Measurements from ENCODE around the gene SNIP1. TPM values are rescaled to one million over a fixed set of nuclear protein-coding genes. Genes with fewer than 3 reads are reported as not detected.
"Not testable (repeated sequence)": the region's sequence is repeated elsewhere in the genome, so short reads cannot be mapped to it uniquely, and the experiment has no call there.

The SNIP1 gene, protein sequence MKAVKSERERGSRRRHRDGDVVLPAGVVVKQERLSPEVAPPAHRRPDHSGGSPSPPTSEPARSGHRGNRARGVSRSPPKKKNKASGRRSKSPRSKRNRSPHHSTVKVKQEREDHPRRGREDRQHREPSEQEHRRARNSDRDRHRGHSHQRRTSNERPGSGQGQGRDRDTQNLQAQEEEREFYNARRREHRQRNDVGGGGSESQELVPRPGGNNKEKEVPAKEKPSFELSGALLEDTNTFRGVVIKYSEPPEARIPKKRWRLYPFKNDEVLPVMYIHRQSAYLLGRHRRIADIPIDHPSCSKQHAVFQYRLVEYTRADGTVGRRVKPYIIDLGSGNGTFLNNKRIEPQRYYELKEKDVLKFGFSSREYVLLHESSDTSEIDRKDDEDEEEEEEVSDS
- total RNA-seq: 16.3 TPM

DNA sequence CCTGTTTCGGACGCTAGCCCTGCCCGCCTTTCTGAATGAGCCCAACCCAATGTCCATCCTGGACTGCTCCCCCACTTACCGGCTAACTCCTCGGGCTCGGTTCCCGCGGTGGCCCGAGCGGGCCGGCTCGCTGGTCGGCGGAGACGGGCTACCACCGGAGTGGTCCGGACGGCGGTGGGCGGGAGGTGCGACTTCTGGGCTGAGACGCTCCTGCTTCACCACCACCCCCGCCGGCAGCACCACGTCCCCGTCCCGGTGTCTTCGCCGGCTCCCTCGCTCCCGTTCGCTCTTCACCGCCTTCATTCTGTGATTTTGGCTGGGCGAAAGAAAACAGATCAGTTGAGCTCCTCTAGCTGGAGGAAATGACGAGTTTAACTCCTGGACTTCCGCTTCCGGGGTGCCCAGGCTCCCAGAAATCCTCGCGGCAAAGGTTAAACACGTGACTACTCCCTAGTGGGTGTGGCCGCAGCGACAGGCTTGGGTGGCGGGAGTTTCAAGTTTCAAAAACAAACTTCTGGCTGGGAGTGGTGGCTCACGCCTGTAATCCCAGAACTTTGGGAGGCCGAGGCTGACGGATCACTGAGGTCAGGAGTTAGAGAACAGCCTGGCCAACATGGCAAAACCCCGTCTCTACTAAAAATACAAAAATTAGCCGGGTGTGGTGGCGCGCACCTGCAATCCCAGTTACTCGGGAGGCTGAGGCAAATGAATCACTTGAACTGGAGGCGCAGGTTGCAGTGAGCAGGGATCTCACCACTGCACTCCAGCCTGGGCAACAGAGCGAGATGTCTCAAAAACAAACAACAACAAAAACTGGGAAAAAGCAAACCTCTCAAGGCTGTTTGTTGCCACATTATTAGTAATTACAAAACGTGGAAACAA, at the start of gene SNIP1:
TSS of gene SNIP1 (minus strand) at position 367 of the 882 bp plus-strand sequence. CDS start at position 303, 64 bp downstream.
- peak; percentile 96 for DNase-seq (ENCODE audit: low spot score)

DNA sequence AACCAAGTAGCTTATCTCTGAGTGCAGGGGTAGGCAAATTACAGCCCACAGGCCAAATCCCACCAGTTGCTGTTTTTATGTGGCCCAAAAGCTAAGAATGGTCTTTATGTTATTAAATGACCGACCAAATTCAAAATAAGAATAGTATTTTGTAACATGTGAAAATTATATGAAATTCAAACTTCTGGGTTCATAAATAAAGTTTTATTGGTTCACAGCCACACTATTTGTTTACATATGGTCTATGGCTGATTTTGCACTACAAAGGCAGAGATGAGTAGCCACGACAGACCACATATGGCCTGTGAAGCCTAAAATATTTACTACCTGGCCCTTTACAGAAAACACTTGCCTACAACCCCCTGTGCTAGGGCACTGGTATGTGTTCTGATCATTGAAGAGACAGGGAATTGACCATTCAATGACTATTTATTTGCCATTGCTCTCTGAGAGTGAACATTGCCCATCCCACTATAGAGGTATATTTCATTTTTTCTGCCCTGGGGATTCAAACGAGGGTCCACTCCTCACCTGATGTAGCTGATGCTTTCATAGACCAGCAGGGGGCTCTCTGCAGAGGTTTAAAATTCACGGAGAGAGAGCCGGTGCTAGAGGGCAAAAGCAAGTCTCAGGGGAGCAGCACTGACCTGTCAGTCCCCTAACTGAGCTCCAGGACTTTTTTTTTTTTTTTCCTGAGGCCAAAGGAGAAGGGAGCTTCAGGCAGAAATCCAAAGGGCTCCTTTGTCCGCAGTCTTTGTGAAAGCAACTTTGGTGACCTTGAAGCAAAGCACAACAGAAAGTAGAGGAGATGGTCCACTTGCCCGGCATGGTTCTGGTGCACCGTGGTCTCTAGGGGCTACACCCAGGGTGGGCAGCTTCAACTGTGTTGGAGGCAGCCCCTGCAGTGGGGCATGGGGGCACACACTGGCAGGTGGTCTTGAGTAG, 48.9 kb upstream of the SNIP1 start:
- peak; percentile 18 for DNase-seq (ENCODE audit: low spot score)

DNA sequence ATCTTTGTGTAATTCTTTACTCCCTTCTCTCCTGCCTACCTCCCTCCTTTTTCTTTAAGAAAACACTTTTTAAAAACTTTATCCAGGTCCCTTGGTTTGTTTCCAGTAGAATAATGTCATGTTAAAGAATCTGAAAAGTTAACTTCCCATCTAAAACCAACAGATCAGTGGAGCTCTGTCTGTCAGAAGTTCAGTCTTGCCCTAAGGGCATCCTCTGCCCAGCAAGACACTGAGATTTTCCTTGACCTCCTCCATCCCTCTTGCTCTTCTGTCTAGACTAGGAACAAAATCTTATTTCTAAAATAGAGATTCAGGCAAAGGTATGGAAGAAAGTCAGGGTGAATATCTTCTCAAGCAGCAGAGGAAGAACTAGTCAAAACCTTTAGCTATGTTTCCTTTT, 47.3 kb upstream of the SNIP1 start:
- no peak for DNase-seq (ENCODE audit: low spot score)

DNA sequence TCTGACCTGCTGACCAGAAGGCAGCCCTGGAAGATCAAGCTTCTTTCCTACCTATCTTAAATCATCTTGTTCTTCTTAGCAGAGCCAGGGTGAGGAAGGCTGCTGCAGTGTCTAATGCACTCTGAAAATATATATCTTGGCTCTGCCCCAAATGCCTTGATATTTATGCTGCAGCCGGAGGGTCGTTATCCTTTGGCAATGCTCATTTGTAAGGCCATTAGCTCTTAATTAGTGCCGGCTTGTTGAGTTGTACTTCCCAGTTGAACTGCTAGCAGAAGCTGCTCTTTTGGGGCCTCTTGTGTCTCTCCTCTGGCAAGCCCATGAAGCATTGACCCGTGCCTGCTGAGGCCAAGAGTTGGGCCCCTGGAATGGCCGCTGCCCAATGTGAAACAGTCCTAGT, 45.8 kb upstream of the SNIP1 start:
- no peak for DNase-seq (ENCODE audit: low spot score)

DNA sequence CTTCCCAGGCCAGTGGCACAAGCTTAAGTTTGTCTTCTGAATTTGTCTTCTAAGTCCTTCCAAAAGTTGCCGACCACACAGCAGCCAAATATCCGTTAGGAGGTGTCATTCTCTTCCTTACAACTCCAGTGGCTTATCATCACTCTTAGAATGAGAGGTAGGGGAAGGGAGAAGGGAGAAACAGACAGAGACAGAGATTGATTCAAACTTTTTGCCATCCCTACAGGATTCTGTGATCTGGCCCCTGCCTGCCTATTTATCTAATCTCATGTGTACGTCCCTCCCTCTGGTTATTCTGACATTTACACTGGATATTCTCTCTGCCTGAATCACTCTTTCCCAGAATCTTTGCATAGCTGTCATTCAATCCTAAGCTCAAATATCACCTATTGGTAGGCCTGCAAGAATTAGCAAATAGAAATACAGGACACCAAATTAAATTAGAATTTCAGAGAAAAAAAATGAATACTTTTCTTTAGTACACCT, 42.1 kb upstream of the SNIP1 start:
- DNase-seq (ENCODE audit: low spot score): no peak

DNA sequence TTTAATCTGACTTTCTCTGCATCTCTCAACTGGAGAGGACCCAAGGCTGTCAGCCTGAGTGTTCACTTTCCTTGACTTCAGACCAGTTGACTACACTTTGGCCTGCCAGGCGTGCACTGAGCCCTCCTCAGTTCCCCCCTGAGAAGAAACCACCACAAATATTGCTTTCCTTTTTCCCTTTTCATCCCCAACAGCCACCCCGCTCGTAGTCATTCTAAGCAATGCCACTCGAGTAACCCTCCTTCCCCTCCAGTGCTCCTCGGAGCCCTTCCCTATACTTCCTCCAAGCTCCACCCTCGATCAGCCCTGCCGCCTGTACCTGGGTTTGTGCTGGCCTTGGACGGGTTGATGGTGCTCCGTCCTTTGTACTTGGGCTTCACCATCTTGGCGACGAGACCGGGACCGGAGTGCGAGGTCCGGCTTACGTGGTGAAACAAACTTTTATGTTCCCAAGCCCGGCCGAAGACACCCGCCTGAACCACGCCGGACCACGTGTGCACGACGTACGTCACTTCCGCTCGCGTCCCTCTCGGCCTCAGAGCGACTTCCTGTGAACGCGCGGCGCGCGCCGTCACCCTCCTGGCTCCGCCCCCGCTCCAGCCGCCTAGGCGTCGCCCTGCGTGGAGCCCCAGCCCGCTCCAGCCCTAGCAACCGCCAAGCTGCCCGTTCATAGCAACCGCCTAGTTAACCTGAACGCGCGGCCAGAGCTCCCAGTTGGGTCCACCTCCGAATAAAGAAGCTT, 41.5 kb upstream of the SNIP1 start, which contains the start of gene GNL2:
TSS of gene GNL2 (minus strand) at position 498 of the 742 bp plus-strand sequence. CDS start at position 383, 115 bp downstream.
- peak; percentile 97 for DNase-seq (ENCODE audit: low spot score)

DNA sequence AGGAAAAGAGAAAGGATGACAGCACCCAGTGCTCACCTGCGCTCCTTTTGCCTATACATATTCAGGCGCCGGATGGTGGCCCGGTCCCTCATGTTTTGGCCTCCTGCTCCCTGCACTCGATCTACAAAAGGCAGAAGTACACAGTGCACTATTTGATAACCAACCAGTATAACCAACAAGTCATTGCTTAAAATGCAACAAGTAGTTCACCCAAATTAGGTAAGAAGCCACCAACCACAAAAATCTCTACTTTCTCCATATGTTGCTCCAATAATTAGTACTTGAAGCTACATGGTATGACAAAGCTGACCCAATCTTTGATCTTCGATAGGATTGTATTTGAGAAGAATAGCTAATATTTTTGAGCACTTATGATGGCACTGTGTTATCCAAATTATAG, 39.6 kb upstream of the SNIP1 start:
- DNase-seq (ENCODE audit: low spot score): no peak

DNA sequence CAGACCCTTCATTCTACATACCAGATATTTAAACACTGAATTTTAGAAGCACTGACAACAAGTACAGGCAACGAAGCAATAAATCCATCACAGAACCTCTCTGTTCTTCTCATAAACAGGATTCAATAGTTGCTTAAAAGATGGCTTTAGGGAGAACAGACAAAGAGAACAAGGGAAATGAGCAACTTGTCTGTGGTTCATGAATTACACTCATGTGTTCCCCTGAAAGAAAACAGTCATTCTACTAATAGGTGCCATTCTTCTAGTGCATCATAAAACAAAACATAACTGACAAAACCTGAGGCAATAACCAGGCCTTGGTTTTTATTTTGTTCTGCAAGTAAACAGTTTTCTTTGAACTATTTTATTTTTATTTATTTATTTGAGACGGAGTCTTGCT, 34.8 kb upstream of the SNIP1 start:
- DNase-seq (ENCODE audit: low spot score): no peak

DNA sequence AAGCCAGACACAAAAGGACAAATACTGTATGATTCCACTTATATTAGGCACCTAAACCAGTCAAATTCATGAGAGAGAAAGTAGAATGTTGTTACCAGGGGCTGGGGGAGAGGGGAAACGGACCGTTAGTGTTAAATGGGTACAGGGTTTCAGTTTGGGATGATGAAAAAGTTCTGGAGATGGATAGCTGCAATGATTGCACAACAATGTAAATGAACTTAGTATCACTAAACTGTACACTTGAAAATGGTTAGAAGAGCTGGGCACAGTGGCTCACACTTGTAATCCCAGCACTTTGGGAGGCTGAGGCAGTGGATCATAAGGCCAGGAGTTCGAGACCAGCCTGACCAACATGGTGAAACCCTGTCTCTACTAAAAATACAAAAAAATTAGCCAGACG, 30.5 kb upstream of the SNIP1 start:
- not testable (repeated sequence) for DNase-seq (ENCODE audit: low spot score)

DNA sequence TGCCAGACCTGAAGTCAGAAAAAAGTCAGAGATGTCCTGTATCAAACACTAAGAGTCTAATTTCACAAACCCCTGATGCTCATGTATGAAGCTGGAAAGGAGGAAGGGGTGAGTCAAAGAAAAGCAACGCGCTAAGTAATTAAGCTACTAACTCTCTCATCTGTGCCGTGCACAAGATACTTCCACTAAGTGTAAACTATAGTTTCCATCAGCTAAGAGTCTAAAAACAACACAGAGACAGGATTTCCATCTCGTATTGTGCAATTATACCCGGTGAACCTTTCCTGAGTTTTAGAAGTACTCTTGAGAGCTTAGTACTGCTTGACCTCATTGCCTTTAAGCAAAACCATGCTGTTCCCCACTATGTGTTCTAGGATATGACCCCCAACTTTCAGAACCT, 21.6 kb upstream of the SNIP1 start:
- no peak for DNase-seq (ENCODE audit: low spot score)

DNA sequence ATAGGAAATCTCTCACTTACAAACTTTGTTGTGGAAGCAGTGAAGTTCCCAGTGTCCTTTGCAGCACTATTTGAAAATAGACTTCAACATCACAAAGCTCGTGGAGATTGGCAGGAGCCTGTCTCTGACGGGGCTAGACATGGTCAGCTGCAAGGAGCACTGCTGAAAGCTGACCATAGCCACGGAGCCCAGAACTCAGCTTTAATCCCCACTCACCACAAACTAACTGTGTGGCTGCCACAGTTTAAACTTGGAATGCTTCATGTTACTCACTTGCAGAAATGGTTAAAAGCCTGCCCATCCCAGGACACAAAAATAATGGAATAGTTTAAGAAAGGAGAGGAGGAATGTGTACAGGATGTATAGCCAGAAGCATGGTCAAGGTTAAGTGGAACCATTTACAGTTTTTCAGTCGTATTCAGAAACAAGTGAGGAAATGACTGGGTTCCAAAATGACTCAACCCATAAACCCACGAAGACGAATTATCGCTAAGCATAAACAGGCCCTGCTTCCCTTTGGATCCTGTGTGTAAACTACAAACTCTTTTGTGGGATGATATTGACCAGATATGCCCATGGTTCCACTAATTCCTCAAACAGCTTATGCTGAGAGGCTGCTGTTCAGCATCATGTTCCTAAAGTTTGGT, 20.9 kb upstream of the SNIP1 start:
- peak; percentile 34 for DNase-seq (ENCODE audit: low spot score)

DNA sequence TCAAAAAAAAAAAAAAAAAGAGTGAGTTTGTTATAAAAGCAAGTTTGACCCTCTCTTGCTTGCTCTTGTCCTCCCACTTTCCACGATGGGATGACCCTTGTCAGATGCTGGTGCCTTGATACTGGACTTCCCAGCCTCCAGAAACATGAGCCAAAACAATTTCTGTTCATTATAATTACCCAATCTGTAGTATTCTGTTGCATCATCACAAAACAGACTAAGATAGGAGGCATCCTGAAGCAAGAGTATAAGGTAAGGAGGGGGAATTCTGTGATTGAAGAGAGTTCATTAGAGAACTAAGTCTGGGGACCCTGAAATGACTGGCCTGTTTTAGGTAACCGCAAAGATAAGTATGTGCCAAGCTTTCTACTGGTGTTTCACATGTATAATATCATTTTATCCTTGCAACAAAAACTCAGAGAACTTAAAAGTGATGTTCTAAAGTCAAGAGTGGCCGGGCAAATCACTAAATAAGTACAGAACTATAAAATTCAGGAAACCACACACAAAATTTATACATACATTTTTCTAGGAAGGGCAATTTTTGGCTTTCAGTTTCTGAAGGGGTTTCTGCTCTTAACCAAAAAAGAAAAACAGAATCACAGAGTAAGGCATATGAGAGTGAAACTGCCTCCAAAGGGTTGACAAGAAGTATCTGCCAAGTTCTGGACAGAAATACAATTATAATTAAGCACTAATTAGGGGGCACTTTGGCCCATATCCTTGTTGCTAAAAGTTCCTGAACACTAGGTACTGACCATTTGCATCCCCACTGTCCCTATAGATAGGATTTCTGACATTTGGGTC, 16.6 kb upstream of the SNIP1 start:
- DNase-seq (ENCODE audit: low spot score): no peak

DNA sequence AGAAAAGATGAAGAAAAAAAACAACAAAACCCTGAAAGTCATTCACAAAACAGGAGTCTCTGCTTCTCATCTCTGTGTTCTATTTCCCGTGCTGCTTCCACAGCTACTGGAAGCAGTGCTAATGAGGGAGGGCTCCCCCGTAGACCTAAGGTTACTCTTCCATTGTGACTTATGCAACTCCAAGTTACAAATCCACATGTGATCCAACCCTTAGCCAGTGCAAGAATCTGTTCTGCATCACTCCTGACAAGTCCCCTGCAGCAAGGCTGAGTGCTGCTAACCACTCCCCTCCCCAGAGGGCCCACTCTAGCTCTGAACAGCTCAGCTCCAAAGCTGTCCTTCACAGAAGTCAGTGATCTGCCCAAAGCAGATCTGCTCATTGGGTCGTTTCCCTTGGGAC, 12.9 kb upstream of the SNIP1 start:
- DNase-seq (ENCODE audit: low spot score): peak; percentile 30

DNA sequence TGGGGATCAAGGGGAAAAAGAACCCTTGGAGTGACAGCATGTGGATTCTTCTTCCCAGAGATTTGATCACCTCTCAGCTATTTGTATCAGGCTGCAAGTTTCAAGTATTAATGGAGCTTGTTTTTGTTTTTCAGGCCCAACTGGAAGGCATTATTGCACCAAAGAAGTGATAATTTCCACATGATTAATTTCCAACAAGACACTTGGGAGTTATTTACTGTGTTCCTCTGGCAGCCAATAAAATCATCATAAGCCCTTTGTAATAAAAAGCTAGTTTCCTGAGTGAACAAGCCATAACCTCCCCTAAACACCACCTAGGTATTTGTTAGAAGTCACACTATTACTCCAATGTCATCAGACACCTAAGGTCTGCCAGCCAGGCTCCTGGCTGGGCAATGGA, 10.8 kb upstream of the SNIP1 start:
- no peak for DNase-seq (ENCODE audit: low spot score)

DNA sequence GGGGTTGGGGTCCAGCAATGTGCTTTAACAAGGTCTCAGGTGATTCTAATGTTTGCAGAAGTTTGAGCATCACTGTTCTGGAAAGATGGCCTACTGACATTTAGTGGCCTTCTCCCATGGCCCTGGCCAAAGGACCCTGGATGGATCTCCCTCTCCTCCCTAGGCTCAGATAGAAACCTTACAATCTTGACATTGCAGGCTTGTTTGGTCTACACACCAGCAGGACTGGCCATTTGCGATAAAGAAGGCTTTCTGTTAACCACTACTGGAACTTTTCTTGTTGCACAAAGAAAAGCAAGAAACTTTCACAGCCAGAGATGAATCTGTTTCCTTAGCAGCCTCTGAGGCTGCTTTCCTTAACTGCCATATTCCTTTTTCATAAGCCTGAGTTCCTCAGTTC, 8.9 kb upstream of the SNIP1 start:
- DNase-seq (ENCODE audit: low spot score): no peak

DNA sequence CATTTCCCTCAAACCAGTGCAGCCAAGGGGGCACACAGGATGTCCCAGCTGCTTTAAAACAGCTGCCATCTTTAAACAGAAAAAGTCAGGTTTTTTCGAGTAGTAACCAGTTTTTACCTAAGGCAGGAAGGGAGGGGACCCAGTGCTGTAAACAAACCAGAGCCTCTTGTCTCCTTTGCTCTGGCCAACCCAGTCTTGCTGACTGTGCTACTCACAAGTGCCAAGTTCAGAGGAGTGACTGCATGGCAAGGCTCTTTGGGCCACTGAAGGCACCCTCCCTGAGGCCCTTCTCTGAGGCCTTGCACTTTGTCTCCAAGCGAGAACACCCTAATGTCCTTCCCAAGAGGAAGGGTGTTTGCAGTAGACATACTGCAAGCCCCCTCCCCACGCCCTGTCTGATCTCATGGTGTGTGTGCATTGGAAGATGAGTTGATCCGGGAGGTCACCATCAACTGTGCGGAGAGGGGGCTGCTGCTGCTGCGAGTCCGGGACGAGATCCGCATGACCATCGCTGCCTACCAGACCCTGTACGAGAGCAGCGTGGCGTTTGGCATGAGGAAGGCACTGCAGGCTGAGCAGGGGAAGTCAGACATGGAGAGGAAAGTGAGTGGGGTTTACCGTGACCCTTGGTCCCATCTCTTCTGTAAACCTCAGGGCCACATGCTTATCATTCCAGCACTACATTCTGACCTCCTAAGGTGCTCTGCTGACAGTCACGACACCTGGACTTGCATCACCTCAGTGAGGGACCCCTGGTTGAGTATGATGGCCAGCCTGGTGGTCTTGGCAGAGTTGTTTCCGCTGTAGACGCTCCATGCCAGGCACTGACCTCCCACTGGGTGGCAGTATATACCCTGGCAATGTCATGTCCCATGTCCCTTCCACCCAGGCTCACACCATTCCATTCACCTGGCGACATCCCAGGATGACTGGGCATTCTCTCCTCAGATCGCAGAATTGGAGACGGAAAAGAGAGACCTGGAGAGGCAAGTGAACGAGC, 7.3 kb upstream of the SNIP1 start:
- DNase-seq (ENCODE audit: low spot score): no peak

DNA sequence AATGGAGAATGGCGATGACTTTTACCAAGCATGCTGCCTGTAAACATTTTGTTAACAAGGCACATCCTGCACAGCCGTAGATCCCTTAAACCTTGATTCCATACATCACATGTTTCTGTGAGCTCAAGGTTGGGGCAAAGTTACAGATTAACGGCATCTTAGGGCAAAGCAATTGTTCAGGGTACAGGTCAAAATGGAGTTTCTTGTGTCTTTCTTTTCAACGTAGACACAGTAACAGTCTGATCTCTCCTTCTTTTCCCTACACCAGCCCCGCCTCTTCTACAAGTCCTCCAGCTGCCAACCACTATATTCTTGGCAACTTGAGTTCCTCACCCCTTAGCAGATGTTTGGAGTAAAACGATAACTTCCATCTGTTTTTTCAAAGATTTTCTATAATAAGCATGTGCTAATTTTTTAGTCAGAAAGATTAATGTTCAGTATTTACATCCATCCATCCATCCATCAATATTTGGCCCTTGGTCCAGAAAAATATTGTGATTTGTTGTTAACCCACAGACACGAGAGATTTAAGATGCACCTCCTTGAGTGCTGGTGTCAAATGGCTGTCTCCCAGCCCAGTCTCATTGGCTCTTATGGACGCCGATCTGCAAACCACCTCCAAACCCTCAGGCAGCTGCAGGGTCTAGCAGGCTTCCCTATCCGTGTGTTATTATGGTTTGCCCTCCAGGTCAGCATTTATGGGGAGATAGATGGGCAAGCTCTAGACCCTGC, 6.5 kb upstream of the SNIP1 start:
- DNase-seq (ENCODE audit: low spot score): no peak

All from mucosa of gallbladder (tissue), 1 donor.